Endothelial cell of umbilical vein (primary cell): ENCODE results near the gene RBM22.

Experiments
- FOS ChIP-seq: IDR thresholded peaks from 2 replicates; pipeline ENCODE4 v1.6.1; 2011; ENCODE audit warnings: mild to moderate bottlenecking, low read length, moderate library complexity, borderline replicate concordance; ENCODE audit not compliant: insufficient read depth
- MYC ChIP-seq: IDR thresholded peaks from one replicate; pipeline ENCODE4 v1.6.1; 2011; ENCODE audit warnings: mild to moderate bottlenecking, low read depth, low read length
- POLR2A ChIP-seq: IDR thresholded peaks from 2 replicates; pipeline ENCODE4 v1.6.1; 2012; ENCODE audit warnings: low read depth, mild to moderate bottlenecking, control low read depth, low read length
- POLR2AphosphoS5 ChIP-seq: IDR thresholded peaks from 2 replicates; pipeline ENCODE4 v1.6.1; 2012; ENCODE audit warnings: low read depth, mild to moderate bottlenecking, control low read depth, low read length, moderate library complexity; ENCODE audit not compliant: insufficient read depth
- TF ChIP-seq, protein P1 (sequence below), 2 donors: IDR thresholded peaks; 1 replicate in 1 of 2; 2 replicates in 1 of 2; pipeline ENCODE4 v1.5.1; 2011; ENCODE audit warnings: low read length in 2 of 2, mild to moderate bottlenecking in 2 of 2, moderate library complexity in 2 of 2, control low read depth in 1 of 2, inconsistent platforms in 1 of 2, low read depth in 1 of 2; ENCODE audit not compliant: insufficient read depth in 1 of 2; ENCODE audit errors: extremely low read depth in 1 of 2
- TF ChIP-seq, protein P2 (sequence below): IDR thresholded peaks from 2 replicates; pipeline ENCODE4 v1.6.1; 2011; ENCODE audit not compliant: insufficient read depth, insufficient read length

DNA sequence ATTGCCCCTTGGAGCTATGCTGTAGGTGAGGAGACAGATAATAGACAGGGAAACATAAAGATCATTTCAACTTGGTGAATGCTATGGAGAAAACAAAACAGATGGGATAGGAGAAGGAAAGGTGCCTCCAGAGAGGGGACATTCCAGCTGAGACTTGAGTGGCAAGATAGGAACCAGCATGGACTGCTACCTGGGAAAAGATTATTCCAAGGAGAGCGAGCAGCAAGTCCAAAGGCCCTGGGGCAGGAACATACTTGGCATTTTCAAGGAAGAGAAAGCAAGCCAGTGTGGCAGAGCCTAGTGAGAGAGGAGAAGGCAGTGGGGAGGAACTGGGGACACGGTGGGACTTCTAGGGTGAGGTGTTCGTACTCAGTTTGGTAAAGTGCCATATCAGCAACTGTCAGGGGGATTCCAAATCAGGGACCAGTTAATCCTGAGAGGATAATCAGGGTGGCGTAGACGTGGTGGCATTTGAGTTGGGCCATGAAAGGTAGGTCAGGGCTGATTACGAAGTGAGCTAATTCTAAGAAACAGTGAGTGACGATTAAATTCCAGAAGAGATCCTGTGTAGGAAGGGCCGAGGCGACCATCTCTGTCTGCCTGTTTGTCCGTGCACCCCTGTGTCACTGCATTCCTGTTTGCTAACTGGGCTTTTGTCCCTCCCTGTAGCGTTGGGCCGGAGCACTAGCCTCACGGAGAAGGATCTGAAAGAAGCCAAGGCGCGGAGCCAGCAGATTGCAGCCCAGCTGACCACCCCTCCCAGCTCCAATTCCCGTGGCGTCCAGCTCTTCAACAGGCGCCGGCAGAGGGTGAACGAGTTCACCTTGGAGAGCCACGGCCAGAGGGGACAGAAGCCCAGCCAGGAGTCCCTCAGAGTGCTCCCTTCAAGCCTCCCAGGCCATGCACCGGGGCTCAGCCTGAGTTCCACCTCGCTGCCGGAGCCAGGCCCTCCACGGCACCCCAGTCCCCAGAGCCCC is 53.3 kb downstream of the RBM22 start:
- TF ChIP-seq POLR2AphosphoS5 (no peak), MYC (no peak), FOS (no peak), POLR2A (no peak)
- TF ChIP-seq, protein P1, sequence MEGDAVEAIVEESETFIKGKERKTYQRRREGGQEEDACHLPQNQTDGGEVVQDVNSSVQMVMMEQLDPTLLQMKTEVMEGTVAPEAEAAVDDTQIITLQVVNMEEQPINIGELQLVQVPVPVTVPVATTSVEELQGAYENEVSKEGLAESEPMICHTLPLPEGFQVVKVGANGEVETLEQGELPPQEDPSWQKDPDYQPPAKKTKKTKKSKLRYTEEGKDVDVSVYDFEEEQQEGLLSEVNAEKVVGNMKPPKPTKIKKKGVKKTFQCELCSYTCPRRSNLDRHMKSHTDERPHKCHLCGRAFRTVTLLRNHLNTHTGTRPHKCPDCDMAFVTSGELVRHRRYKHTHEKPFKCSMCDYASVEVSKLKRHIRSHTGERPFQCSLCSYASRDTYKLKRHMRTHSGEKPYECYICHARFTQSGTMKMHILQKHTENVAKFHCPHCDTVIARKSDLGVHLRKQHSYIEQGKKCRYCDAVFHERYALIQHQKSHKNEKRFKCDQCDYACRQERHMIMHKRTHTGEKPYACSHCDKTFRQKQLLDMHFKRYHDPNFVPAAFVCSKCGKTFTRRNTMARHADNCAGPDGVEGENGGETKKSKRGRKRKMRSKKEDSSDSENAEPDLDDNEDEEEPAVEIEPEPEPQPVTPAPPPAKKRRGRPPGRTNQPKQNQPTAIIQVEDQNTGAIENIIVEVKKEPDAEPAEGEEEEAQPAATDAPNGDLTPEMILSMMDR (IDR thresholded peaks at IDR 0.05; ENCODE audit: extremely low read depth in 1 of 2, insufficient read depth in 1 of 2, low read depth in 1 of 2, low read length in 2 of 2), result no peak
- TF ChIP-seq, protein P2, sequence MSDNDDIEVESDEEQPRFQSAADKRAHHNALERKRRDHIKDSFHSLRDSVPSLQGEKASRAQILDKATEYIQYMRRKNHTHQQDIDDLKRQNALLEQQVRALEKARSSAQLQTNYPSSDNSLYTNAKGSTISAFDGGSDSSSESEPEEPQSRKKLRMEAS, result no peak
